Stimulated activated CD8-positive, alpha-beta memory T cell treated with anti-CD3 and anti-CD28 coated beads, Interleukin-12 subunit alpha, Interleukin-12 subunit beta, amount 100 ng/mL, for 1 hour (primary cell): Measurements from ENCODE around the gene IRF4.

ENCODE experiments used
- DNase-seq: peaks from one replicate; pipeline ENCODE4 v3.0.0-alpha.2; 2020; ENCODE audit warnings: low read depth

The IRF4 gene

DNA sequence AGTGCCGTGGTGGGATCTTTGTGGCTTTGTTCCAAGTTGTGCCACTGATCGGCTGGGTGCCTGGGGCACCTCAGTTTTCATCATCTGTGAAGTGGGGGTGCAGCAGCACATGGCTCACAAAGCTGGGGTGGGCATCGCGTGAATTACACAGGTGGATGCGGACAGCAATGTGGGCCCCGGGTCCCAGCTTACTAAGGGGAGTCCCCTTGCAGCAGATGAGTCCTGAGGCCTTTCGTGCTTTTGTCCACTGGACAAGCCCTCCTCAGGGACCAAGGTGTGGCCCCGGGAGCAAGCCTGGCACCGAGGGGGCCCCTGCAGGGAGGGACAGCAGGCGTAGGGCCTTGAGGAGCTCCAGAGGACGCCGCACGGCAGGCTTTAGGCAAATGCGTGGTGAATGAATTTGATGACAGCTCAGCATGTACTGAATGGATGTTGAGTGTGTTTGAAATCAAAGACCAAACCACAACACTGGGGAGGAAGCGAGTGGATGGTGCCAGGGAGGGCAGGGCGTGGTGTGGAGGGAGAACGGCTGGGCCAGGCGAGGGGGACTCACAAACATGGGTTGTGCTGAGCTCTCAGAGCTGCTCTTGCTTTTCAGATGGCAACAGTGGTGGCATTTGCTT is 53.2 kb downstream of the IRF4 start:
- peak; percentile 27 for DNase-seq

DNA sequence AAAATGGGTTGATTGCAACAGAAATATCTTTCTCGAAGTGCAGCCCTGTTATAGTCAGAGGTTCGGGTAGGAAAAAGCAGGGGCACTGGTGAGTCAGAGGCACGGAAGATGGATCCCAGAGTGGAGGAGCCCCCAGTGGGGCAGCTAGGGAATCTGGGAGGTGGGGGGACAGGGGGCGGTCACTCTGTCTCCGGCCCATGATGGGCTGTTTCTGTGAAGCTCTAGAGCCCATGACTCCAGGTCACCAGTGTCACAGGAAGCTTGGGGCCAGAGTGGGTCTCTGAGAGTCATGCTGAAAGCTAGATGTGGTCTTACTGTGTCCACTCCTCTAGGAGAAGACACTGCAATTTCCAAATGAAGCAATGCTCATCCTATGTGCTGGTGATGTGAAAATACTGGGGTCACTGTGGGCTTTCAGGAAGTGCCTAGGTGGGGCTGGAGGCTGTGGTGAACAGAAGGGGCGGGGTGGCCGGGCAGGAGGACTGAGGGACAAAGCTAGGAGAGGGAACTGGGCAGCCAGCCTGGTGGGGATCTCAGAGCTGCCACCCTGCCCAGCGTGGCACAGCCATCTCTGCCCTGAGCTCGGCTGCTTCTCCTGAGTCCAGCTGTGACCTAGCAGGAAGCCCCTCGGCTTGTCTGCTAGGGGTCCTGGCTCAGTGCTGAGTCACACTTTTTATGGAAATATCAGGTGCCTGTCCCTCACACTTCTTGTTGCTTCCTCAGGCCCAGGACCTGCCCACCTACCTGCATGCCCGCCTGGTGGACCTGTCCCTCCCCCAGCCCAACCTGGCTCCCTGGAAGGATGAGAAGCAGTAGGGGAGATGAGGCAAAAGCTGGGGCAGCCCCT is 54.2 kb downstream of the IRF4 start:
- no peak for DNase-seq

DNA sequence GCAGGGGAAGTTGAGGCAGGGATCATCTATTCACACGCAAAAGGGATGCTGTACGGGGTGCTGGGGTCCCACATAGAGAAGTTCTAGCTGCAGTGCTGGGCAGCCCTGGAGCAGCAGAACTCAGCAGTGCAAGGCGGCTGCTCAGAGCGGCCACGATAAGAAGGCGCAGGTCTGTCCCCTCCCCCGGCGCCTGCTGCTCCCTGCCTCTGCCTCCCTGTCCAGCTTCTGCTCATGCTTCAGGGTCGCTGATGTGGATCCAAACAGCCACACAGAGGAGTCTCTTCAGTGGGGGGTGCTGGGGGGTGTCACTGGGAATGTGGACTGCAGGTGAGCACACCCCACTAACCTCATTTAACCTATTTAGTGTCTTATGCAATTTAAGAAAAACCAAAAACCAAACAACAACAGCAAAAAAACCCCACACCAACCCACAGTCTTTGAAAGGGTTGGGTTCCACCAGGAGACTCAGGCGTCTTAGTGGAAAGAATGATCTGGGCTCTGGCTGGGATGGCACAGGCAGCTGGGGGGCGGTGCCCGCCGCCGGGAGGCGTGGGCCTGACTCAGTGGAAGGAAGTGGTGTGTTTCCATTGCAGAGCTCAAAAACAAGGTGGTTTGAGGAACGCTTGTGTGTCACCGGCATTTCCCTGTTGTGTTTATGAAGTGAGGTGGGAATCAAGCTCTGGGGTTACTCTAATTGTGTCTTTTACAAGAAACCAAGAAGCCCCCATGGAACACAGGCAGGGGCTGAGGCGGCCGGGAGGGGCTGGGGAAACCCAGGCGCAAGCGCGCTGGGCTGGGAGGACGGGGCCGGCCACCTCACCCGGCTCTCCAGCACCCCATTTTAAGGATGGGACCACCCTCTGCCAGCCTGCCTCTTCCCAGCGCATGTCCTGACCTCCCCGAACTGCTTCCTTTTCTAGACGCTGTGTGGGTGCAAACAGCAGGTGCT is 55.1 kb downstream of the IRF4 start:
- DNase-seq, result peak; percentile 83

DNA sequence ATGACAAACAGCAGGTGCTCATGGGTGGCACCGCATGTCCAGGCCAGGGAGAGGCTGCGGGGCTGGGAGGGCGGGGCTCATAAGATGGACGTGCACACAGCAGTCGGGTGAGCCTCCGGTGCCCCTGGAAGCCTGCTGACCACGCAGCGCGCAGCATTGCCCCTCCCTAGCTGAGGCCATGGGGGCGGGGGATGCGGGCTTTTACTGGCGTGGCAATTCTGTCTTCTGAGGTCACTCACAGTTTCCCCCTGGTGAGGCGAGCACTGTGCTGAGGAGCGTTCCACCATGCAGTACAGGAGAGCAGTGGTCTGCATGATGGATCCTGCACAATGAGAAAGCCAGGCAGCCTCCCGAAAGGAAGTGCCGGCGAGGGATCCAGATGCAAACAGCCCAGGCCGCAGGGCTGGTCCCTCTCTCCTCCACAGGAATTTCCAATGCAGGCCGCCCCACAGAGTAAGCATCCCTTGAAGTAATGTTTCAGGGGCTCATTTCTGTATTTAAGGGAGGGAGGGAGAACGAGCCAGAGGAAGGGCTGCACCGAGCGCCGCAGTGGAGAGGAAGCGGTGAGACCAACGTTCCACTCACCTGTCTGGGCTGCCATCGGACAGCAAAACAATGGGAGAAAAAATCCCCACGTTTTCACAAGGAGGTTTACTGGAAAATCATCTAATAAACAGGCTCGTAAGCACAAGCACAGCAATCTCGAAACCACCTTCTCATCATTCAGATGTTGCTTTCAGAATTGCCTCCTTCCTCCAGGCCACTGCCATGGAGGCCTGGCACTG is 56.0 kb downstream of the IRF4 start:
- no peak for DNase-seq

DNA sequence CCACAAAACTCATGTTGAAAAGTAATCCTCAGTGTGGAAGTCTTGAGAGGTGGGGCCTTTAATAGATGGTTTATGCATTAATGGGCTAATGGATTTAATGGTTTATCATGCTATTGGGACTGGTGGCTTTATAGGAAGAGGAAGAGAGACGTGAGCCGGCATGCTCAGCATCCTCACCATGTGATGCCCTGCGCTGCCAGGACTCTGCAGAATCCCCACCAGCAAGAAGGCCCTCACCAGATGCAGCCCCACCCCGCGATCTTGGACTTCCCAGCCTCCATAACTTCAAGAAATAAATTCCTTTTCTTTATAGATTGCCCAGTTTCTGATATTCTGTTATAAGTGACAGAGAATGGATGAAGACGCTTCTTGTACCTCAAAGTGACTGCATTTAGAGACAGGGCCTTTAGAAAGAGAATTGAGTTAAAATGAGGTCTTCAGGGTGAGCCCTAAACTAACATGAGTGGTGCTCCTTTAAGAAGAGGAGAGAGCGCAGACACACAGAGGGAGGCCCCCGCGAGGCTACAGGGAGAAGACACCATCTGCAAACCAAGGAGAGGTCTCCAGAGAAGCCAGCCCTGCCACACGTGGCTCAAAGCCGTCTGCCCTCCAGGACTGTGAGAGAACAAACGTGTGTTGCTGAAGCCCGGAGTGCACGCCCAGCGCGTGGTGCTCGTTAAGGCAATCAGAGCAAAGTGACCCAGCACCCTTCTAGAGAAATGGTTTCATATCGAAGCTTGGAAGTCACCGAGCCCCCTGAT is 56.9 kb downstream of the IRF4 start:
- no peak for DNase-seq

- no peak for DNase-seq
Observed at GRCh38 chr6:449057-449430, 57.5 kb downstream of the IRF4 start.

DNA sequence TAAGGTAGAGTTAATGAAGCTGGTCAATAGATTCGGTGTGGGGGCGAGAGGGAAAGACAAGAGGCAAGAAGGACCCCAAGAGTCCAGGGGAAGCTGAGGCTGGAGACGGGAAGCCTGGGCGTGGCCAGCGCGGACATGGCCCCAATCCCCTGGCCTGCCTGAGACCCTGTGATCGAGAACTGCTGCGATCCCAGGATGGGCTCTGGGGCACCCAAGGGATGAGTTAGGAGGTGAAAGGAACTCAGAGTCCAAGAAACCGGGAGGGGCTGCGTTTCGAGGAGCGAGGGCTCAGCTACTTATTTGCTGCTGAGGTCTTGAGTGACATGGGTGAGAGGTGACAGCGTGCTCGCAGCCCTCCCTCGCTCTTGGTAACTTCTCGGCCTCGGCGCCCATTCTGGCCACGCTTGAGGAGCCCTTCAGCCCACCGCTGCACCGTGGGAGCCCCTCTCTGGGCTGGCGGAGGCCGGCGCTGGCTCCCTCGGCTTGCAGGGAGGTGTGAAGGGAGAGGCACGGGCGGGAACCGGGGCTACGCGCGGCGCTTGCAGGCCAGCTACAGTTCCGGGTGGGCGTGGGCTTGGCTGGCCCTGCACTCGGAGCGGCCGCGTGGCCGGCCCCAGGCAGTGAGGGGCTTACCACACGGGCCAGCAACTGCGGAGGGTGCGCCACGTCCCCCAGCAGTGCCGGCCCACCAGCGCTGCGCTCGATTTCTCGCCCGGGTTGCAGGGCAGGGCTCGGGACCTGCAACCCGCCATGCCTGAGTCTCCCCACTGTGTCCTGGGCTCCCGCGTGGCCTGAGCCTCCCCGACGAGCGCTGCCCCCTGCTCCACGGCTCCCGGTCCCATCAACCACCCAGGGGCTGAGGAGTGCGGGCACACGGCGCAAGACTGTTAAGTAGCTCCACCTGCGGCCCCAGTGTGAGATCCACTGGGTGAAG is 58.2 kb downstream of the IRF4 start:
- no peak for DNase-seq

DNA sequence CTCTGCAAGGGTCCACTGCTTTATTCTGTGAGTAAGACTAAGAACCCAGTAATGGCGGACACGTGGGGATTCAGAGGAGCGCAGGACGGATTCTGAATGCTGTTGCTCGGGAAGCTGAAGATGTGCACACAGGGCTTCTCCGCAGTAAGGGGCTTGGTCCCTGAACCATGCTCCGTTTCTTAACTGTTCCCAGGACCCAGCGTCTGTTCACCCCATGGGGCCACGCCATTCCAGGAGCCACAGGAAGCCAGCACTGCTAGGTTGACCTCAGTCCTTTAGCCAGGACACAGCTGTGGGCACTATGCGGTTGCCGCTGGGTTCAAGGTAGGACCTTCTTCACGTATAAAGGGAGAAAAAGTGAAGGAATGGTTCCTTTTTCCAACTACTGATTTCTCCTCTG is 59.8 kb downstream of the IRF4 start:
- no peak for DNase-seq

- DNase-seq, result no peak
Observed at GRCh38 chr6:451847-452246, 60.3 kb downstream of the IRF4 start.

DNA sequence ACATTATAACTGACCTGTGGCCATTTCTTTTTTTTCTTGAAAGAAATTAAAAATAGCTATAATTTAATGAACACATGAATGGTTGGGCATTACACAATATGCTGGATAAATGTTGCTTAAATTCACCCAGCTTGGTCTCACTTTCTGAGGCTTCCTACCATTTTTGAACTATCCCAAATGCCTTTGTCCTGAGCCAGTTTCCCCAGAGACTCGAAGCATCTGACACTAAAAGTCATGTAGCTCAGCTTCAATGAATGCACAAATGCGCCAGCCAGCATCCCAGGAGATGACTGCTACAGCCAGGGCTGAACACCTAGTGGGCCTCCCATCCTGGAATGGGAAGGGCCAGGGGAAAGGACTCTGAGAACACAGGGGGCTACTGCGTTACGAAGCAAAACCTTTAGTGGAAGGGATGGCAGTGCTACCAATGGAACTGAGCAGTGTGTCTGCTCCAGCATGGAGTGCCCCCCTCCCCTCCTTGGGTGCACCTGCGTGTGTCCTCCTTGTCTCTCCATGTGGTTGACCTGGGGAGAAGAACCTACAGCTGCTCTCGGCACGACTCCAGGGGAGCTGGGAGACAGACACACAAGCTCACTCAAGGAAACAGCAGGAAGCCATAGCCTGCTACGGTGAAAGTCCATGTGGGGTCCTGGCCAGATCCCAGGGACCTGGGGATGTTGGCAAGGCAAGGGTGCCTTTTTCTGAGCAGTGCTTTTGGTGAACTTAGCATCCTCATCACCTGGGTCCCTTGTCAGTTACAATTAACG is 60.9 kb downstream of the IRF4 start:
- DNase-seq, result no peak

- DNase-seq, result no peak
Observed at GRCh38 chr6:453152-453551, 61.6 kb downstream of the IRF4 start.

- no peak for DNase-seq
Observed at GRCh38 chr6:454148-454991, 62.8 kb downstream of the IRF4 start.

DNA sequence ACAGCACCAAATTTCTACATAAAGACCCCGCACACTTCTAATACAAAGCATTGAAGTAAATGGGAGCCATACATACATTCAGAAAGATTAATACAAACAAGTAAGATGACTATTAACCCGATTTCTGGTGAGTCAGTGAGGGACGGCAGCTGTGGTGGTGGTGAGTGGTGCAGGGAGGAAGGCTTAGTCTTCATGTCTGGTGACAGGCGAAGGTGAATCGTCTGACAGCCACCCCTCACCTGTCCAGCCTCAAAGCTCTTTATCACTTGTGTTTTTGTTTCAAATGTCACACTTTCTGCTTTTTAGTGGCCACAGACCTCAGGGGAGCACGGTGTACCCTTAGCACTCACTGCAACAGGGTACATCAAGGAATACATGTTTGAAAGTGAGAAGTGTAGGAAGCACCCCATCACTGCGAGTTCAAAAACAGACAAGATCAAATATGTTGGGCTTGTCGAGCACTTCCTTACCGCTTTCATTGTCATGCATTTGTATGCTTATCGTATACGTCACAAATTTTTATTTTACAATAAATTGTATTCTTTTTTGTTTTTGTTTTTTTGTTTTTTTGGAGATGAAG is 63.5 kb downstream of the IRF4 start:
- no peak for DNase-seq

GRCh38 chr6:455835-456234 is 64.3 kb downstream of the IRF4 start:
- no peak for DNase-seq

GRCh38 chr6:456358-456867 is 64.9 kb downstream of the IRF4 start:
- DNase-seq, result no peak

- DNase-seq, result no peak
Observed at GRCh38 chr6:456887-457286, 65.3 kb downstream of the IRF4 start.
